NCI-H146 treated with DMSO at 0.1 percent for 48 hours (cell line): Measurements from ENCODE around the gene ATF7.

ENCODE experiments used
- DNase-seq: peaks from one replicate; lab custom pipeline; 2025; ENCODE audit not compliant: unreplicated experiment; lab: John Stamatoyannopoulos, UW

The ATF7 gene

GRCh38 chr12:53463802-53464560 is 162.2 kb downstream of the ATF7 start:
- DNase-seq: no peak

- DNase-seq: no peak
Measured at GRCh38 chr12:53462935-53463334, 163.2 kb downstream of the ATF7 start.

GRCh38 chr12:53461591-53461990 is 164.6 kb downstream of the ATF7 start:
- no peak for DNase-seq

GRCh38 chr12:53461059-53461458 is 165.1 kb downstream of the ATF7 start:
- no peak for DNase-seq

GRCh38 chr12:53459097-53459496 is 167.1 kb downstream of the ATF7 start:
- no peak for DNase-seq
